ENCODE measurements around the gene EVA1A. TPM values are rescaled to one million over a fixed set of nuclear protein-coding genes. Genes with fewer than 3 reads are reported as not detected.

The EVA1A gene
- total RNA-seq, 1 experiment from 2014 or later = not detected

DNA sequence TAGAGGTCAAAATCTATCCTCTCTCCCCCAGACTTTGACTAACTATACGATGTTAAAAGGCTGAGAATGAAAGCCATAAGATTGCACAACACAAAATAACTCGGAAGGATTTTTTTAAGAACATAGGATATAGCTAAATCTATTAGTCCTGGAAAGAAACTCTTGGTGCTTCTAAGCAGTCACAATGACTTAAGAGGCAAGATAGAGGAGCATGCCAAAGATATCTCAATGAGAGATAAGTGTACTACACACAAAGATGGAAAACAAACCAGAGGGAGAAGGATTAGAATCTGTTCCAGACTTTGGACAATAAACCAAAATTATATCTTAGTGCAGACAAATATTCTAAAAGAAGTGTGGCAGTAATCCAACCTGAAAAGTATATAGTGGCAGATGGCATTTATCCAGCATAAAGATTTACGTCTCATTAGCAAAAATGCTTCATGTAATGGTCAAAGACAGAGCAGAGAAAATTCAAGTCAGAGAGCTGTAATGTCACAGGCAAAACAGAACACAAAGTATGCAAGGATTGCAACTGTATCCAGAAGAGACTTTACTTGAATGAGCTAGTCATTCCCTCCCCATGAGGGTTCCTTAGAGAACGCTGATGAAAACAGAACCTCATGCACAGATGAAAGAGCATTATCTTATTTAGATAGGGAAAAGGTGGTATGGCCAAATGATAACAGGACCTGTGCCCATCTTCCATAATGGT lies 28.8 kb upstream of the EVA1A start:
- no peak for DNase-seq (ENCODE audit: low spot score)

DNA sequence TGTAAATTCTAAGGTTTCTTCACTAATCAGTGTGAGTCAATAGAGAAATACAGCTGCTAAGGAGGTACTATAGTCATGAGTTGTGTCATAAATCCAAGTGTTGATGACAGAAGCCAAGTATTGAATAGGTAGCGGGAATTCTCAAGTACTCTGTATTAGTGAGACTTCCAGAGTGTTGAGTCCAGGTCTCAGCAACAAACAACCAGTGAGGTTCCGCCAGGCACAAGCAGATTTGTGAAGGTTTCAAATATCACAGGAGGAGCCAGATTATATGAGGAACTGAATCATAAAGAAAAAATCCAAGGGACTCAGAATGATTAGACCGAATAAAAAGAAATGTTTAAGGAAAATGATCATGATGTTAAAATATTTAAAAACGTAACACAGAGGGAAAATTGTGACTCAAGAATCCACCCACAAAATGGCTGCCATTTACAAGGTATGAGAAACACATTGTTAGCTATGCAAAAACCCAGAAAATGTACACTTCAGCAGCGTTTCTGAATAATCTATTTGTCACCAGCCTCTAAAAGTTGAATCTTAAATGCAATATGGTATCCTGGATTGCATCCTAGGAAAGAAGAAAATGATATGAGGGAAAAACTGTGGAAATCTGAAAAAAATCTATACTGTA lies 27.3 kb upstream of the EVA1A start:
- DNase-seq (ENCODE audit: low spot score) = no peak

DNA sequence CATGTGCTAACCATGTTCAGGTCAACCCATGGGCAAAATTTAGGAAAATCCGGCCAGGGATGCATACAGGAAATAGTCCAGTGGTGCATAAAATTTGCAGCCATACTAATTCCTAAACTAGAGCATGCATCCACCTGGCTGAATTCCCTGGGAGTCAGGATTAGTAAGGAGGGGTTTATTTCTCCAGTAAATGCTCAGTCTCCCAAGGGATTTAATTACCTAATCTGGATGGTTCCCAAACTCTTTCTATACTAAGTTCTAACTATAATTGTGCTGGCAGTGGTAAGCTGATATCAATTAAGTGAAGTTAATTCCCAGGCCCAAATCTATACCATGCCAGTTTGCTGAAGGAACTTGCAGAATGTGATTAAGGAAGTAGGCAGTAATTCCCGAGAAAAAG lies 26.2 kb upstream of the EVA1A start:
- DNase-seq (ENCODE audit: low spot score) = no peak

DNA sequence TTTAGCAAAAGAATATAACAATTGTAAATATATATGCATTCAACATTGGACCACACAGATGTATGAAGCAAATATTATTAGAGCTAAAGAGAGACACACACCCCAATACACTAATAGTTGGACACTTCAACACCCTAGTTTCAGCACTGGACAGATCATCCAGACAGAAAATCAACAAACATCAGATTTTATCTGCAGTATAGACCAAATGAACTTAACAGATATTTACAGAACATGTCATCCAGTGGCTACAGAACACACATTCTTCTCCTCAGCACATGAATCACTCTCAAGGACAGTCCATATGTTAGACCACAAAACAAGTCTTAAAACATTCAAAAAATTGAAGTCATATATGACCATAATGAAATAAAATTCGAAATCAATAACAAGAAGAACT lies 22.1 kb upstream of the EVA1A start:
- no peak for DNase-seq (ENCODE audit: low spot score)

DNA sequence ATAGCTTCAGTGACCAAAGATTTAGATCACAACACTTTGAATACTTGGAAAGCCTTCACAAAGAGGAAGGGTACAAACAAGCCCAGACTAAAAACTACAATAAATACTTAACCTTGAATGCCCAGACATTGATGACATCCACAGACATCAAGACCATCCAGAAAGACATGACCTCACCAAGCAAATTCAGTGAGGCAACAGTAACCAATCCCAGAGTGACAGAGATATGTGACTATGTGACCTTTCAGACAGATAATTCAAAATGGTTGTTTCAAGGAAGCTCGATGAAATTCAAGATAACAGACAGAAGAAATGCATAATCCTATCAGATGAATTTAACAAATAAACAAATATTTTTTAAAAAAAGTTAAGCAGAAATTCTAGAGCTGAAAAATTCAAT lies 19.9 kb upstream of the EVA1A start:
- no peak for DNase-seq (ENCODE audit: low spot score)

DNA sequence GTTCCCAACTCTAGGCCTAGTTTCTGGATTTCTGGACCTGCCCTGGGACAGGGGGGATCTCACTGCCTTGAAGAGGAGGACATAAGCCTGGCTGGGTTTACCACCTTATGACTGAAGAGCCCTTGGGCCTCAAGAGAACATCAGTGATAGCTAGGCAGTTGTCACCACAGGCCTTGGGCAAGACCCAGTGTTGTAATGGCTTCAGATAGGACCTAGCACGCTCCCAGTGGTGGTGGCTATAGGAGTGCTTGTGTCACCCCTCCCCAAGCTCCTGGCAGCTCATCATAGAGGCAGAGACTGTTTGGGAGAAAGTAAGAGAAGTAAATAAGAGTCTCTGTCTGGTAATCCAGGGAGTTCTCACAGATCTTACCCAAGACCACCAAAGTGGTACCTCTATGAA lies 19.4 kb upstream of the EVA1A start:
- no peak for DNase-seq (ENCODE audit: low spot score)

DNA sequence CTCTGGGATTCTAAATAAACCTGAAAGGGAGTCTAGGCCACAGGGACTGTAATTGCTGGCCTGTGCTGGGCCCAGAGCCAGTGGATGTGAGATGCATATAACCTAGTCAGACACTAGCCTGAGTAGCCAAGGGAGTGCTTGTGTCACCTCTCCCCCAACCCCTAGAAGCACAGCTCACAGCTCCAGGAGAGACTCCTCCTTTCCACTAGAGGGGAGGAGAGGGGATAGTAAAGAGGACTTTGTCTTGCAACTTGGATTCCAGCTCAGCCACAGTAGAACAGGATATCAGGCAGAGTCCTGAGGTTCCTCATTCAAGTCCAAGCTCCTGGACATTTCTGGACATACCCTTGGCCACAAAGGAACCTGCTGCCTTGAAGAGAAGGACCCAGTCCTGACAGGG lies 18.4 kb upstream of the EVA1A start:
- no peak for DNase-seq (ENCODE audit: low spot score)

DNA sequence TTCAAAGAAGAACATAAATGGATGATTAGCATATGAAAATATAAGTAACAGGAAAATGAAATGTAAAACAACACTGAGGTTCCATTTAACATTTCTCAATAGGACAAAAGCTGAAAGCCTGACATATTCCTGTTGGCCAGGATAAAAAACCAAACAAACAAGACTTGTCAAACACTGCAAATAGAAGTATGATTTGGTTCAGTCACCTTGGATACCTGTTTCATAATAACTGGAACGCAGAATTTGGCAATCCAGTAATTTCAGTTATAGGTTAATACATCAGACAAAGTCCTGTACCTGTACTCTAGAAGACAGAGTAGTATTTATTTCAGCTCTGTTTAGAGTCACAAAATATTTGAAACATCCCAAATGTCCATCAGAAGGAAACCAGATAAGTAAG lies 16.5 kb upstream of the EVA1A start:
- DNase-seq (ENCODE audit: low spot score) = no peak

DNA sequence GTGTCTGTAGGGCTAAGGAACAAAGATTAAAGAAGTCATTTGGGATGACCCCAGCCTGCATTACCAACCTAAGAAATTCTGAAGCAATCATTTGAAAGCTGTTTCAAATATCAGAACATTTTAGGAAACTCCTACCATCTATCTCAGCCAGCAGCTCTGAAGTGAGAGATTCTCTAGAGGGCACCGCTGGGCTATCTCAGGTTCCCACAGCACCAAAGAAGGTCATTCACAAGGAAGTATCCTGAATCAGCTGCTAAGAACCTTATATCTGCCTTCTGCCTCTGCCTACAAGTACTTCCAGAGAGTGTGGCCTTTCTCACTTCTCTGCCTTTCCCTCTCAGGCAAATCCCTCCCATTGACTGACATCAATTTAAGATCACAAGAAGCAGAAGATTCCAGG lies 13.4 kb upstream of the EVA1A start:
- DNase-seq (ENCODE audit: low spot score) = no peak

DNA sequence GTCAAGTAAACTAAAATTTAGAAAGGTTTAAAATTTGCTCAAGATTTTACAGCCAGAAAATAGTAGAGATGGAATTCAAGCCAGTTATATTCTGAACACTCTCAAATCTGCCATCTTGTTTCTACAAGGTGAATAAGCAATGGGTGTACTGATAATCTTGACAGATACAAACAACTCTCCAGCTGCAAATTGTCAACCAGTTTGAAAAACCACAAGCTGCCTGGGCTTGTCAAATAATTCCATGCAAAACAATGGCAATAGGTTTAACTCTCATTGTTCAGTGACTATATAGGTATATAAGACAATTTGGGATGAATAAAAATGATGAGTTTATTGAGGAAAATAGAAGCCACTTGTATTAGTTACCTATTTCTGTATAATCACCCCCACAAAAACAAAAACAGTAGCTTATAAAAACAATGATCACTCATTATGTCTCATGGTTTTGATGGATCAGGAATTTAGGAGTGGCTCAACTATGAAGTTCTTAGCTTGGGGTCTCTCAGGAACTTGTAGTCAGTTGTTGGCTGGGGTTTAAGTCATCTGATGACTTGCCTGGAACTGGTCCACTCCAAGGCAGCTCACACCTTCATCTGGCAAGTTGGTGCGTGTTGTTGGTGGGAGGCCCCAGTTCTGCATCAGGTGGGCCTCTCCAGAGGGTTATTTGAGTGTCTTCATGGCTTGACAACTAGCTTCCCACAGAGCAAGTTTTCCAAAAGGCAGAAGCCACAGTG lies 12.6 kb upstream of the EVA1A start:
- no peak for DNase-seq (ENCODE audit: low spot score)

DNA sequence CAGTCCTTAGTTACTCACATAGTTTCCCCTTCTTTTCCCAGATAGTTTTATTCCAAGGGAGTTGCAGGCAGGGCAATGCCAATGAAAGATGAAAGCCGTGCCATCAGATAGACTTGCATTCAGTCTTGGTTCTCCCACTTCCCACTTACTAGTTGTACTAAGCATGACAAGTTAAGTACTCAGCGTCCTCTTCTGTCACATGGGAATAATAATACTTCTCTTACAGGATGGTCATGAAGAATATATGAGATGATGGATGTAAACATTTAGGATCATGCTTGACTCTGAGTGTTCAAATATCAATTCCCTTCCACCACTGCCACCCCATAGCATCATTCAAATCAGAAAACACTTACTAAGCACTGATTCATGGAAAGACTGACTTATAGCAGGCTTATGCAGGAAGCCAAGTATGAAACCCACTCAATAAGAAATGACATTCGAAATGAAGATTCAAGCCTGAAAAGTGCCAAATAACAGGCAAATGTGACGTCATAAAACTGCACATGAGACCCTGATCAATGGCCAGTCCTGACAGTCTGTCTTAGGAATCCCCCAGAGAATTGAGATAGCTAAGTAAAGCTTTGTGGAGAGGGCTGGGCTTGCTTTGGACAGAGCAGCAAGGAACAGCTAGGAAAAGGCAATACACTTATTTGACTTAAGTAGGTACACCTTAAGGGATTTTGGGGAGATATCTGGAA lies 11.1 kb upstream of the EVA1A start:
- no peak for DNase-seq (ENCODE audit: low spot score)

DNA sequence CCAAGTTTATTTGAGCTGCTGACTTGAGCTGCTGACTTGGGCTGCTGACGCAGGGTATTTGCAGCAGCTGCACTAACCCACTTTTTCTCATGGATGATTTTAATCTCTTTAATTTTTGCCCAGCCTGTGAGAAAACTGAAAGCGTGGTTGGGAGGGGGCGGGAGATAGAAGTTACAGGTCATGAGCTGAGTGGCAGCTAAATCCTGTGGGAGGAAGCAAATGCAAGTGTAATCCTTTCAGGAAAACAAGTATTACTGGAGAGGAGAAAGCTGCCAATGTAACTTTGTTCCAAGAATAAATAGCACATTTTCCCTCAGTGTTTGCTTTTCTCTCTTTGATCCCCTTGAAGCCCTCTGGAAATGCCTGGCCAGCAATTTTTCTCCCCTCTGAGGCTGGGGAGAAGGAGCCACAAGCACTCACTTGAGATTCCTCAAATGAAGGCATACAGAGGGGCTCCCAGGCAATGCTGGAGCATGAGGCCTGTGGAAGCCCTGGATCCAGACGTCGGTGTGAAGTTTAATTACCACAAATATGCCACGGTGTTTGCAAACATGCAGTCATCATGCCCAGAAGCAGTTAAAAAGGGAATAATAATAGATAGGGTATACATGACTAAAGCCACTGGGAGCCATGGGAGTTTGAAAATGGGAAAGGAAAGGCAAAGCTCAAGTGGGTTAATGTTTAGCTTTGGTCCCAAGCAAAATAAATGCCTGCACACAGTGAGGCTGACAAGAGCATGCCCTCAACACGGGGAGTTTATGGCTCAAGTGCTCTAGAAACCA lies 10.4 kb upstream of the EVA1A start:
- no peak for DNase-seq (ENCODE audit: low spot score)

DNA sequence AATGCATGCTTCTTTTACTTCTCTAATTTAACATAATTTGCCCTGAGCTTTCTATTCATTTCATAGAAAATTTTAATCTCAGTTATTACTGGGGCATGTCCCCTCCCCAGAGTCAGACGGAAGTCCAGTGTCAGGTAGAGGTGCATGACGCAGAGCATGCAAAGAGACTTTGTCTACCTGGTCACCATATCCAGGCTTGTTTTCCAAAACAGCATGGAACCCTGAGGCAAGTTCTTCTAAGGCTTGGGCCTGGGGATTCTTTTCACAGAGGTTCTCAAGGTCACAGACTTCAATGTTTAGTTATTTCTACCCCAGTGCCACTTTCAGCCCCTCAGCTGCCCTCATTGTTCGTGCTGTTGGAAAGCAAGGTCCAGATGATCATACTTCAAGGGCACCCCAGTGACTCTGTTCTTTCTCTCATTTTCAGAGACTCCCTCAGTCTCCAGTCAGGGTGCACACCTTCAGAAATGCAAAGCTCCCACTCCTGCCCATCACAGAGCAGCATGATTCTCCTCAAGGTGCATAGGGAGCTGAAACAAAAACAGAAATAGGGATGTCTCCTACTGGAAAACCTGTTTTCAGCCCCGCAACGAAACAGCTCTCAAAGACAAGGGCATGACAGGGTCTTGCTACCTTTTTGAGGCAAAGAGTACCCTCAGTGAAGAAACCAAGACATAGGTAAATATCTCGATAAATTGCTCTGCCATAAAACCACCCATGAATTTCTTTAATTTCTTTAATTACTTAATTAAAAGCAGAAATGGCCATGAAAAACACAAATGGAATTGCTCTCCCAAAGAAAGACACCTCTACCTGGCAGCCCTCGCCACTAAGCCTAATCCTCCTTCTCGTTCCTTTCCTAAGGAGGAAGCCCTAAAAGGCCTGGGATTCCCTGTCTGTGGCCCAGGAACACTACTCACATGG lies 9.5 kb upstream of the EVA1A start:
- no peak for DNase-seq (ENCODE audit: low spot score)

DNA sequence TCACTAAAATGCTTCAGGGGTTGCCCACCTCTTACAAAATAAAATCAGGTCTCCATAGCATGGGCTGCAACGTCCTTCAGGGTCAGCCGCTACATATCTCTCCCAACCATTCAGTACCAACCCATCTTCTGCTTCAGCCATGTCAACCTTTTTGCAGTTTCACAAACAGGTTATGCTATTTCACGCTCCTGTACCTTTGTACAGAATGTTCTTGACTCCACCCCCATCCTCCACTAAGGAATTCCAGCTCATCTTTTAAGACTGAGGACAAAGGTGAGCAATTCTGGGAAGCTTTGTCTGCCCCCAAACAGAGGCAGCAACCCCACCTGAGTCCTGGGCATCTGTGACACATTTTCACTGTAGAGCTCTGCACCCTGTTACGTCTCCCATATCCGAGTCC lies 8.8 kb upstream of the EVA1A start:
- DNase-seq (ENCODE audit: low spot score) = no peak

DNA sequence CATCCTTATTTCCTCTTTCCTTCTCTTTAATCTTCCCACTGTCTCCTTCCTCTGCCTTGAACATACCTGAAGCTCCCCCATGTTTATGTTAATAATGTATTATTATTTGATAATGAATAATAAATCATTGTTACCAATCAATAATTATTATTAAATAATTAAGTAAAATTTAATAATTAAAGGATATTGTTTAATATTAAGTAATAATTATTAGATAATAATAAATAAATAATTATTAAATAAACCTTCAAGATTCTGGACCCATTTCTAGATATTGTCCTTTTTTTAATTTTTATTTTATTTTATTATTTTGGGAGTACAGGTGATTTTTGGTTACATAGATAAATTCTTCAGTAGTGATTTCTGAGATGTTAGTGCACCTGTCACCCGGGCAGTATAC lies 7.4 kb upstream of the EVA1A start:
- no peak for DNase-seq (ENCODE audit: low spot score)

DNA sequence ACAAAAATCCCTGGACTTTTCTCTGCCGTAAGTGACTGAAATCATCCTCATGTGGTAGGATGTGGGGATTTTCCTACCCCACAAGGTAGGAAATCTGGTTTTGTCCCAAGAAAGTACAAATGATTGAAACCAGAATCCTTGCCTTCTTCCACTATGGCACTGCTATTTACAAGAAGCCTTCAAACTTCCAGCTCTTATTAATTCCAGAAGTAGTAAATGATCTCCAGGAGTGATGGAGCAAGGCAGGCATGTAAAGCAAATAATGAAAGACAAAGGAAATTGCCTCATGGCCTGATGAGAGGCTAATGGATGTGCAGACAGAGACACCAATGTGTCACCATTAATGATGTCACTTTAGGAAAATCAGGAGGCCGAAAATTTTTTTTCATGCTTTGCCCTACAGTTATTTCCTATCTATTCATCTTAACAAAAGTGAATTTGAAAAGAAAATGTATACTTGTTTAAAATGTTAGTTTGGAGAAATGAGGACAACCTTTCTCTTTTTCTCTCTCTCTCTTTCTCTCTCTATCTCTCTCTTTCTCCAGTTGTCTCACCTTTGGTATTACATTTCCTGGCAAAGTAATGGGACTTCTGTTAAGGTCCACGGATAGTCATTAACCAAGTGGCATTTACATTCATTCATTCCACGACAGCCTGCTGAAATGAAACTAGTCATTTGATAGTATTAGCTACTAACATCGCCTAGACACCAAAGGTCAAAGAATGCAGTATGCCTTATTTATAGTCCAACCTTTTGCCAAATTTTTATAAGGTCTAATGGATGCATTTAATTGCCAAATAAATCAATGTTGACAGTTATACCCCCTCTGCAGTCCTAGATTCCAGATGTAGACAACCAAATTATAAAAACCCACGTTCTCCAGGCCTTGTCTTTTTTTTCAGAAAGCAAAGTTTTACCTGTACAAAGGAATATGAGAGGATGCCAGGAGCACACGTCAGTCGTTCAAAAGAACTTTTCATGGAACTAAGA lies 5.0 kb upstream of the EVA1A start:
- DNase-seq (ENCODE audit: low spot score) = no peak

DNA sequence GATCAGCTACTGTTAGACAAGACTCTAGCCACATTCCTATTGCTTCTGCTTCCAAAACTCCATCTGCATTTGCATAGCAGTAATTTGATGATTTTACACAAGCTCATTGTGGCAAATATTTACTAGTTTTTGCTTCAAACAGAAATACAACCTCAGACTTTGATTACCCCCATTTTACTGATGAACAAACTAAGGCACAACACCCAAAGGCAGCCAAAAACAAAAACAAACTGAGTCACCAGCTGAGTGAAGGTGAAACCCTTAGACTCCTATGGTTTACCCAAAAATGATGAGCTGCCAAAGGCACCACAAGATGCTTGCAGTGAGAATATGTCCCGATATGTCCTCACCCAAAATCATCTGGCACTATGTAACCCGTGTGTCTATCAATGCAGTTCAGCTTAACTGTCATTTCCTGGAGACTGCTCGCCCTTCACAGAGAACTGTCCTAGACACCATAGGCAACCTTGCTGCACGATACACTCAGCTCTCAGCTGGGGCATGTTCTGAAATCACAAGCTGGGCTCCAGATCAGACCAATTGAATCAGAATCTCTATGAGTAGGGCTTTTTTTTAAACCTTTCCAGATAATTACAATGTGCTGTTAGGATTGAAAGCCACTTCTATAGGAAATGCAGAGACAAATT lies 4.1 kb upstream of the EVA1A start:
- no peak for DNase-seq (ENCODE audit: low spot score)

DNA sequence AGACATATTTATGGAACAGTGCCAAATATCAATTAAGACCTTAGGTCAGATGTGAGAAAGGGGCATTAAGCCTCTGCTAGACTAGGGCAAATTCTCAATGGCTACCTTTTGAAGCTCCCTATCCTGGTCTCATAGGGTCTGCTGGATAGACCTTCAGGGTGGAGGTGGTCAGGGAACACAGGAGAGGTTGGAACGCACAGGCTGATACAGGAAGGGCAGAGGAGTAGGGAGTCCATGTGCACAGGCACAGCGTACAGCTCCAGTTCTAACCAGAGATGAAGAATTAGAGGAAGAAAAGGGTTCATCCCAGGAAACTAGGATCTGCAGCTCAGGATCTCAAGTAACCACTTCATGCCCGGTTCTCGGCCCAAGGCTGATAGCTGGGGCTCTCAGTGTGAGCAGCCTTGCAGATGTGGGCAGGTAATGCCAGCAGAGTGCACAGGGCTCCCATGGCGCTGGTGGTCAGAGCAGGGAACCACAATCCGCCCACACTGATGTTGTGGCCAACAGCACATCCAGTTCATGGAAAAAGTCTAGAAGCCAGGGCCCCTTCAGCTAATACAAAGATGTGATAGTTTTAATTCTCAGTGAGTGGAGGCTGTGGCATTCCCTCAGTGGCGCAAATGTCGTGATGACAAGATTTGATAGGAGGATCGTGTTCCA lies 3.4 kb upstream of the EVA1A start:
- DNase-seq (ENCODE audit: low spot score) = no peak
